AG09309 (cell line): ENCODE results near the gene APOBEC3B.
"Not testable (repeated sequence)": the region's sequence is repeated elsewhere in the genome, so short reads cannot be mapped to it uniquely, and the experiment has no call there.

ENCODE experiments used
- DNase-seq: peaks from one replicate; pipeline ENCODE4 v3.0.0-alpha.2; 2010; ENCODE audit warnings: low read depth
- H3K4me3 ChIP-seq: 2 replicates; pipeline ENCODE4 v1.5.1; 2011; ENCODE audit warnings: mild to moderate bottlenecking, low read depth, low read length, moderate library complexity; ENCODE audit not compliant: control insufficient read depth
- CTCF ChIP-seq: IDR thresholded peaks from 2 replicates; pipeline ENCODE4 v1.5.1; 2011; ENCODE audit warnings: mild to moderate bottlenecking, low read depth, low read length, inconsistent platforms; ENCODE audit not compliant: insufficient read depth, control insufficient read depth; ENCODE audit errors: missing control alignments

APOBEC3B gene

GRCh38 chr22:39026509-39027150, 44.5 kb downstream of the APOBEC3B start:
- H3K4me3 ChIP-seq: no peak overlapping the region
- no peak for TF ChIP-seq CTCF
- no peak for DNase-seq

GRCh38 chr22:39027717-39028116, 45.6 kb downstream of the APOBEC3B start:
- no peak for TF ChIP-seq CTCF

GRCh38 chr22:39028281-39028680, 46.1 kb downstream of the APOBEC3B start:
- DNase-seq: no peak
- H3K4me3 ChIP-seq: no peak overlapping the region
- TF ChIP-seq CTCF: no peak

More at GRCh38 chr22:39027717-39028116, 45.6 kb downstream of the APOBEC3B start:
- no peak overlapping the region for H3K4me3 ChIP-seq
- DNase-seq: no peak

GRCh38 chr22:39029227-39029626, 47.1 kb downstream of the APOBEC3B start:
- TF ChIP-seq CTCF: no peak
- H3K4me3 ChIP-seq: no peak overlapping the region
- no peak for DNase-seq

GRCh38 chr22:39030705-39031104, 48.6 kb downstream of the APOBEC3B start:
- DNase-seq: no peak
- no peak for TF ChIP-seq CTCF
- H3K4me3 ChIP-seq: no peak overlapping the region

GRCh38 chr22:39031434-39032295, 49.5 kb downstream of the APOBEC3B start:
- not testable (repeated sequence) for H3K4me3 ChIP-seq, DNase-seq

GRCh38 chr22:39037071-39037470, 54.9 kb downstream of the APOBEC3B start:
- not testable (repeated sequence) for H3K4me3 ChIP-seq, DNase-seq
